GM19463 (cell line): ENCODE data around the gene KIF26B.
"Not testable (repeated sequence)": the region's sequence is repeated elsewhere in the genome, so short reads cannot be mapped to it uniquely, and the experiment has no call there.

Experiments
- ATAC-seq: cut with Tn5 transposase; IDR thresholded peaks from one replicate; pipeline ENCODE4 v1.9.1; 2021; ENCODE audit warnings: mild to moderate bottlenecking, moderate library complexity; ENCODE audit not compliant: unreplicated experiment

Gene KIF26B

GRCh38 chr1:245154429-245155271, at the start of gene KIF26B:
Gene KIF26B (plus strand): TSS chr1:245154985. CDS start chr1:245155425, 440 bp downstream.
- ATAC-seq = no peak

- ATAC-seq = no peak
These were observed 49.7 kb upstream of the KIF26B start for GRCh38 chr1:245105042-245105441.

GRCh38 chr1:245105815-245106410, 48.9 kb upstream of the KIF26B start:
- no peak for ATAC-seq

GRCh38 chr1:245107776-245108114, 47.0 kb upstream of the KIF26B start:
- ATAC-seq = no peak

GRCh38 chr1:245108246-245108645, 46.5 kb upstream of the KIF26B start:
- no peak for ATAC-seq

DNA sequence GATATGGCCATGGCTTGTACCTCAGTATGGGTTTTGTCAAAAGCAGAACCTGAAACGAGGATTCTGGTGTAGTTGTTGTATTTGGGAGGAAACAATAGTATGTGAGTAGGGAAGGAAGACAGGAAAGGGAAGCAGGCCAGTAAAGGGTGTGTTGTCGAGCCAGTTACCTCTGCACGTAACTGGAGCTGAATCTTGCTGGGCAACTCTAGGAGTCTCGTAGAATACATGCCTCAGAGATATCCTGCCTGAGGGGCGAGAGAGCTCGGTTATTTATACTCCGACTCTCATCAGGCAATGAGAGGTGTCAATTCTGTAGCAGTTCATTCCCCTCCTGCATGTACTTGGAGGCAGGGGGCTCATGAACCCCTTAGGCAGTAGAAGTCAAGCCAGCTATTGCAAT, 45.9 kb upstream of the KIF26B start:
- ATAC-seq = no peak

GRCh38 chr1:245110406-245110805, 44.4 kb upstream of the KIF26B start:
- no peak for ATAC-seq

DNA sequence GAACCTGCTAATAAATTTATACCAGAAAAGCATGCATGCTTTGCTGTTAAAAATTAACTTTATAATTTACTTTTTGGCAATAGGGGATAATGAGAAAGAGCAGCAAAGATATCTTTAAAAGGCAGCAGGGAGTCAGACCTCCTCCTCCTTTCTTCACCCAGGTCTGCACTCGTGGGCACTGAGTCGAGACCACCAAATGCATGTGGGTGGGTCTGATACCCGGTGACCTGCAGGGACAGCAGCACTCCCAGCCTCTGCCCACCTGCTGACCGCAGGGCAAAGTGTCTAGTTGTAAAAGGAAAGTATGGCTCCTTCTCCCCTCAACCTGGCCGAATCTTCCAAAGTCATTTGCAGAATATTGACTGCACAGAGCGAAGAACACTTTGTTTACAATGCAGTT, 43.7 kb upstream of the KIF26B start:
- ATAC-seq = no peak

DNA sequence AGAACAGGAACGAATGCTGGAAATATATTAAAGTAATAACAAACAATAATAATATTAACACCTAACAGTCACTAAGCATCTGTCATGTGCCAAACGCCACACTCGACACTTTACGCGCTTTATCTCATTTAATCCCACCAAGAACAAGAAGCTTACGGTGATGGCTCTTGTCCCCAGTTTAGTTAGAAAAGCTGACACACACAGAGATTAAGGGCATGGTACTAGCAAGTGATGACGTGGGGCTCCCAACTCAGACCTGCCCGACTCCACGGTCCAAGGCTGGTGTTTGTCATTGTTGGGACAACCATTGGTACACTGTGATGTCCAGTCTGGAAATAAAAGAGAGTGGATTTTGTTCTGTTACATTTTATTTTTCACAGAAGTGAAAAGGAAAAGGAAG, 41.1 kb upstream of the KIF26B start:
- no peak for ATAC-seq

DNA sequence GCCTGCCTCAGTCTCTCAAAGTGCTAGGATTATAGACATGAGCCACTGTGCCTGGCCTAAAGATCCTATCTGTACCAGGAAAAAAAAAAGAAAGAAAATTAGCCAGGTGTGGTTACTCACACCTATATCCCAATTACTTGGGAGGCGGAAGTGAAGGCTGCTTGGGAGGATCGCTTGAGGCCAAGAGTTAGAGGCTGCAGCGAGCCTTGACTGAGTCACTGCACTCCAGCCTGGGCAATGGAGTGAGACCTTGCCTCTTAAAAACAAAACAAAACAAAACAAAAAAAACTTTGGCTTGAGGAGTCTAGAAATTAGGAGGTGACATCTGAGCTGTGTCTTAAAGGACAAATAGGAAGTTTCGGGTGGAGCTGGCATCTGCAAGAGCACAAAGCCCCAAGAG, 38.7 kb upstream of the KIF26B start:
- ATAC-seq = no peak

DNA sequence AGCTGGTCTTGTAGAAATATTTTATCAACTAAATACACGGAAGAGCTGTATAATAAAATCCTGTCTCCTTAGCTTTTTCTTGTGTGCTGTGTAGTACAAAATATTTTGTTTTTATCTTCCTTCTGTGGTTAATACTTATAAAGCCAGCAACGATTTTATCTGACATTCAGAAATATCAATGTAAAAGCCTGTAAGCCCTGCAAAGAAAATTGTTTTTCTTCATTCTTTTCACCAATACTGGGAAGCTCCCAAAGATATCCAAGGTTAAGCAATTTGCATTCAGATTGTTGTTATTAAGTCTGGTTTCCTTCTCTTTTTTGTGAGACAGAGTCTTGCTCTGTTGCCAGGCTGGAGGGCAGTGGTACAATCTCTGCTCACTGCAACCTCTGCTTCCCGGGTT, 38.0 kb upstream of the KIF26B start:
- ATAC-seq = no peak

- no peak for ATAC-seq
These were observed 36.7 kb upstream of the KIF26B start for GRCh38 chr1:245118066-245118465.

DNA sequence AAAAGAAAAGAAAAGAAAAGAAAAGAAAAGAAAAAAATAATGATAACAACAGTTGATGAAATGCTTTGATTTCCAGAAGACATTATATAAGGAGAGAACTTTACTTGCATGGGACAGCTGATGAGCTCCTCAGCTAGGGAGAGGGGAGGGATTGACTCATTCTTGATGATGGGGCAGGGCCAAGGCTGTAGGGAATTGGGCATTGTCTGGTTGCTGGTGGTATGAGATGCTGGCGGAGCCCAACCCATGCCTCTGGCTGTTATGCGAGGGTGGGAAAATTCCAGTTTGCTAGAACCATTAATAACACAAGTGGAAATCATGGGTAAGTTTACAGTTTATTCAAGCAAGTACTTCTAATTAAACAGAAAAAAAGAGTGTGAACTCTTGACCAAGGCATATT, 36.0 kb upstream of the KIF26B start:
- no peak for ATAC-seq

DNA sequence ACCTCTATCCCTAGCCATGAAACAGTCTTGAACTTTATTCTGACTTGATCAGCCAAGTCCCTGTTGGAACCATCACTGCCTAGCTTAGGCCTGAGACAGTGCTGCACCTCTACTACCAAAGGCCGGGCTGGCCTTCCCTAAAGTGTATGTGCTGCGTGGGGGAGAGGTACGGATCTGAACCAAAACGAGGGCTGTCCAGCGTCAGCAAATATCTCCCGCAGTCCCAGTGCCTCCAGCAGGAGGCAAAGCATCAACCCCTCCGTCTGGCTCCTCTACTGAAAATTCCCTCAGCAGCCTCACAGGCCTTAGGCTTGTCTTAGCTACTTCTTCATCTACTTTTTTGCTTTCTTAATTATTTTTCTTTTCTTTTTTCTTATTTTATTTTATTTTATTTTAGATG, 33.3 kb upstream of the KIF26B start:
- no peak for ATAC-seq

DNA sequence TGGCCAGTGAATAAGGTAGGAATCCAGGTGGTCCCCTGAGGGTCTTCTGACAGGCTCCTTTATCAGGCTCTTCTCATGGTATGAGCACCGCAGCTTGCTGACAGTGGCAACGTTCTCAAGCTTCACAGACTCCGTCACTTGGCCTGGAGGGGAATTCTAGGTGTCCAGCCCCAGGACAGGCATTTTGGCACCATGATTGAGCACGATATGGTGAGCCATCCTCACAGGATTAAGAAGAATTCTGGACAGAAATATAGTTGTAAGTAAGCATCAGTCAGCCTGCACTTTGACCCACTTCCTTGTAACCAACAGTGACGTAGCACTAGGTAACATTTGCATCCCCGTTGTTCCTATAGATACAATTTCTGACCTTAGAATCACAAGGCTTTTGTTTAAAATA, 30.5 kb upstream of the KIF26B start:
- no peak for ATAC-seq

- ATAC-seq = no peak
These were observed 30.1 kb upstream of the KIF26B start for GRCh38 chr1:245124644-245125043.

DNA sequence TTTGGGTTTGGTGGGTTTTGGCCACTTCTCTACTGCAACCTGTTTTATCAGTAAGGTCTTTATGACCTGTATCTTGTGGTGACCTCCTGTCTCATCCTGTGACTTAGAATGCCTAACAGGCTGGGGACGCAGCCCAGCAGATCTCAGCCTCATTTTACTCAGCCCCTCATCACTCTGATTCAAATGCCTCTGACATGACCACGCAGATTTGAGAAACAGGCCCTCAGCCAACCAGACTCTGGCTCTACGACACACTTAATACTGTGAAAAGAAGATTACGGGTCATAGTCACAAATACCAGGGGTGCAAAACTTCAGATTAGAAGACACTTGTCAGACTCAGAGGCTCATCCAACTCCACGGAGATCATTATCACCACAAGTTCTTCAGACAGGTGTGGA, 28.3 kb upstream of the KIF26B start:
- ATAC-seq = no peak

- ATAC-seq = no peak
These were observed 26.2 kb upstream of the KIF26B start for GRCh38 chr1:245128381-245129101.

DNA sequence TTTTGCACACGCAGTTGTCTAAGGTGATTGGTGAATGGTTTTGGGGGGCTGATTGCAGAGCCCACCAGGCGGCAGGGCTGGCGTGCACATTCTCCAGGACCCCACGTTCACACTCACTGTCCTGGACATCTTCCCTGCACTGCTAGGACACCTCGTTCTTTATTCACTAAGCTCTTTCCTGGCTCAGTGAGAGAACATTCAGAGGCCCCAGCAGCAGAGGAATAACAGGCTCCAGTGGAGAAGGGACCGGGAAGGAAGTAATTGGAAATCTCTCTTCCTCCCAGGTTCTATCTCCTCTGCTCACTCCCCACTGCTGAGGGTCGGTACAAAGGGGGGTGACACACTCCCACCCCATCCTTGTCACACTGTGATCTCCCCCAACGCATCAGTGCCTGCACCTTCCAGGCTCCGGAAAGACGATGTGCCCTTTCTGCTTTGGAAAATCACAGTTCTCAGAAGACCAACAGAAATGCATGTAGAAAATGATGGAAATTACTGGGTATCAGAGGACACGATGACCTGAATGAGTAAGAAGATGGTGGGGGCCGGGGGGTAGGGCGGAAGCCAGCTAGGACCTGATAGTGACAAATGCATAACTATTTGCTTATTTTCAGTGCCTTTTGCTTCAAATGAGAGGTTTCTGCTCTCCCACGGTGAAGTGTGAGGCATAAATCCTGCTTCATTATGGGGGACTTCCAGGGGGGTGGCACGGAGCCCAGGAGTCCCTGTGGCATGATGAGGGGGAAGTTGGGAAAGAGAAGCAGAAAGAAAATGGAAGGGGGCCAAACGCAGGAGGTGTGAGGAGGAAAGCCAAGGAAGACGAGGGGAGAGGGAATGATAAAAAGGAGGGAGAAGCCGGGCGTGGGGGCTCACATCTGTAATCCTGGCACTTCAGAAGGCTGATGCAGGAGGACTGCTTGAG, 25.2 kb upstream of the KIF26B start:
- ATAC-seq = no peak

- not testable (repeated sequence) for ATAC-seq
These were observed 24.3 kb upstream of the KIF26B start for GRCh38 chr1:245130281-245131025.
